B cell (primary cell): ENCODE measurements around the gene ADORA2A. TPM values are rescaled to one million over a fixed set of nuclear protein-coding genes. Genes with fewer than 3 reads are reported as not detected.

ENCODE experiments used
- ATAC-seq: fragments of 200-7000 bp; cut with Tn5 transposase; one replicate; pipeline ENCODE4 v1.10.0; 2021; ENCODE audit warnings: low read depth, mild to moderate bottlenecking, moderate number of reproducible peaks, moderate library complexity
- CTCF ChIA-PET: fragments of 350-600 bp; sonication (Branson Sonifier 250); formaldehyde crosslinking; loops from one replicate; lab custom pipeline; 2021; ENCODE audit warnings: antibody characterized with exemption, inconsistent platforms; lab: Charles Lee
- POLR2A ChIA-PET: fragments of 350-600 bp; sonication (Branson Sonifier 250); formaldehyde crosslinking; loops from one replicate; lab custom pipeline; 2021; ENCODE audit warnings: antibody characterized with exemption; lab: Charles Lee
- DNase-seq: peaks from one replicate; pipeline ENCODE4 v3.0.0; 2013
- H2AFZ ChIP-seq: 2 replicates; pipeline ENCODE4 v1.6.1; 2012; ENCODE audit warnings: mild to moderate bottlenecking, low read depth, low read length; ENCODE audit not compliant: insufficient read depth, poor library complexity, severe bottlenecking
- H3K27ac ChIP-seq, 2 donors: 1 replicate in 1 of 2; 2 replicates in 1 of 2; pipeline ENCODE4 v1.5.1; 2012 to 2013; ENCODE audit warnings: low read length in 2 of 2, mild to moderate bottlenecking in 2 of 2, moderate library complexity in 1 of 2
- H3K27me3 ChIP-seq, 4 experiments: fragments of 200-600 bp in 1 of 4; sonication (generic) in 1 of 4; replicated peaks in 1 of 4; 1 replicate in 2 of 4; 2 replicates in 2 of 4; pipeline versions ENCODE4 v1.6.1 to v1.7.0; 2013 to 2016; ENCODE audit warnings: low read length in 3 of 4, mild to moderate bottlenecking in 2 of 4, mixed read lengths in 1 of 4, moderate library complexity in 1 of 4; ENCODE audit not compliant: insufficient read depth in 4 of 4, control insufficient read depth in 3 of 4; ENCODE audit errors: control extremely low read depth in 1 of 4
- H3K36me3 ChIP-seq, 2 experiments: replicated peaks in 1 of 2; 1 replicate in 1 of 2; 2 replicates in 1 of 2; pipeline versions ENCODE4 v1.6.1 to v1.7.1; 2013; ENCODE audit warnings: low read length in 1 of 2; ENCODE audit not compliant: insufficient read depth in 2 of 2, control insufficient read depth in 1 of 2; ENCODE audit errors: control extremely low read depth in 1 of 2, extremely low read depth in 1 of 2
- H3K4me1 ChIP-seq, 2 donors: fragments of 200-600 bp in 1 of 2; sonication (generic) in 1 of 2; 1 replicate in 1 of 2; 2 replicates in 1 of 2; pipeline versions ENCODE4 v1.5.1 to v1.6.1; 2013 to 2017; ENCODE audit warnings: low read length in 2 of 2; ENCODE audit not compliant: control insufficient read depth in 2 of 2, insufficient read depth in 2 of 2
- H3K4me2 ChIP-seq: replicated peaks from 2 replicates; pipeline ENCODE3; 2012; ENCODE audit warnings: mild to moderate bottlenecking, low read depth, low read length; ENCODE audit not compliant: poor library complexity, severe bottlenecking
- H3K4me3 ChIP-seq, 5 experiments: fragments of 200-600 bp in 1 of 5; sonication (generic) in 1 of 5; 1 replicate in 3 of 5; 2 replicates in 2 of 5; pipeline versions ENCODE4 v1.5.1 to v1.7.0; 2011 to 2016; ENCODE audit warnings: low read length in 4 of 5, mild to moderate bottlenecking in 4 of 5, low read depth in 2 of 5, control low read depth in 1 of 5, moderate library complexity in 1 of 5; ENCODE audit not compliant: insufficient read depth in 1 of 5; ENCODE audit errors: control extremely low read depth in 1 of 5, extremely low read depth in 1 of 5
- H3K79me2 ChIP-seq: fragments of 200-600 bp; sonication (generic); one replicate; pipeline ENCODE4 v1.6.0; 2016; ENCODE audit warnings: low read length; ENCODE audit not compliant: control insufficient read depth, insufficient read depth
- H3K9ac ChIP-seq: fragments of 200-600 bp; sonication (generic); 2 replicates; pipeline ENCODE4 v1.6.1; 2017; ENCODE audit warnings: mild to moderate bottlenecking, low read length, moderate library complexity
- H3K9me3 ChIP-seq, 3 donors: one replicate each; pipeline versions ENCODE4 v1.6.1 to v1.7.1; 2013; ENCODE audit warnings: low read length in 2 of 3; ENCODE audit not compliant: control insufficient read depth in 2 of 3, insufficient read depth in 1 of 3; ENCODE audit errors: control extremely low read depth in 1 of 3
- H4K20me1 ChIP-seq: 2 replicates; pipeline ENCODE4 v1.6.0; 2012; ENCODE audit warnings: mild to moderate bottlenecking, low read length; ENCODE audit not compliant: insufficient read depth, control insufficient read depth, poor library complexity, severe bottlenecking
- H3K27ac Mint-ChIP-seq: one replicate; pipeline ENCODE4 v1.8.0; 2021; ENCODE audit warnings: mixed read lengths
- H3K27me3 Mint-ChIP-seq: one replicate; pipeline ENCODE4 v1.8.0; 2021; ENCODE audit warnings: mixed read lengths
- H3K4me1 Mint-ChIP-seq: one replicate; pipeline ENCODE4 v1.8.0; 2021; ENCODE audit warnings: mixed read lengths
- H3K4me3 Mint-ChIP-seq: one replicate; pipeline ENCODE4 v1.8.0; 2021; ENCODE audit warnings: mixed read lengths
- H3K9me3 Mint-ChIP-seq: one replicate; pipeline ENCODE4 v1.8.0; 2022; ENCODE audit warnings: mixed read lengths; ENCODE audit not compliant: insufficient read depth
- EZH2 ChIP-seq: IDR thresholded peaks from 2 replicates; pipeline ENCODE4 v1.6.1; 2012; ENCODE audit warnings: borderline replicate concordance, low read depth, mild to moderate bottlenecking, moderate library complexity, low read length; ENCODE audit not compliant: insufficient read depth, poor library complexity, severe bottlenecking
- WGBS: methylation state at CpG from one replicate; pipeline ENCODE4 v1.1.5; 2013; ENCODE audit warnings: missing lambda C conversion rate; ENCODE audit not compliant: insufficient coverage; 5-methylcytosine and 5-hydroxymethylcytosine counted together
- intact Hi-C: fragments of 100-400 bp; cut with micrococcal nuclease; formaldehyde crosslinking; loops from one replicate; pipeline ENCODE4 v1.10.0; 2022
- polyA plus RNA-seq: library from polyadenylated mRNA; depleted of rRNA; stranded (reverse); fragments of >200 nt; gene quantifications from 2 replicates; pipeline ENCODE4 v1.2.3, GENCODE V29; 2012
- total RNA-seq, 2 donors: library from RNA; stranded (reverse); fragments of 120-200 nt in 1 of 2; gene quantifications; 1 replicate in 1 of 2; 2 replicates in 1 of 2; pipeline versions ENCODE4 v1.2.3 to v1.2.4, GENCODE V29; 2013 to 2022
- TF ChIP-seq, protein P1 (sequence below): fragments of 200-600 bp; IDR thresholded peaks from one replicate; pipeline ENCODE4 v1.8.0; 2022; ENCODE audit warnings: antibody characterized with exemption, mild to moderate bottlenecking

Gene ADORA2A
- total and polyA plus RNA-seq, 2 donors (not counting 1 experiment from before 2014, with no cell fraction given) = 30.5 to 45.4 TPM

DNA sequence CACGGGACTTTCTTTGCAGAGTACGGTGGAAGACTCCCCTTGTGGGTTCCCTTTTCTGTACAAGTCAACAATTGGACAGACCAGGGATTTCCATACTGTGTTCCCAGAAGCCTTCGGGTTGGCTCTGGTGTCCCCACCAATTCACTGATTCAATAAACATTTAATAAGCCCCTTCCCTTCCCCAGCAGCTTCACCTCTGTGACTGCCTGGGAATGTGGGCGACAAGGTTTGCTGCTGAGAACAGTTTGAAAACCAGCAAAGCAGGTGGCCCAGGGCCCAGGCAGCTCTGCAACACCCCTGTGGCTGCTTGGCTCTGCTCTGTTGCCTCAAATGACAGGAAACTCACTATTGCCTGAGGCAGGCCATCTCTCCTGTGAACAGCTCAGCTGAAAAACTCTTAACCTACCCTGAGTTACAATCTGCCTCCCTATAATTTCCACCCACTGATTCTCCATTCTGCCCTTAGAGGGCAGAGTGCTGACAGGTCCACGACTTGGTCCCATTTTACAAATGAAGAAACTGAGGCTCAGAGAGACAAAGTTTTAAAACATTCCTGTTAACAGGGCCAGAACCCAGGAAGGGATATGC is 10.4 kb downstream of the ADORA2A start:
- TF ChIP-seq EZH2 = no peak
- TF ChIP-seq, protein P1, sequence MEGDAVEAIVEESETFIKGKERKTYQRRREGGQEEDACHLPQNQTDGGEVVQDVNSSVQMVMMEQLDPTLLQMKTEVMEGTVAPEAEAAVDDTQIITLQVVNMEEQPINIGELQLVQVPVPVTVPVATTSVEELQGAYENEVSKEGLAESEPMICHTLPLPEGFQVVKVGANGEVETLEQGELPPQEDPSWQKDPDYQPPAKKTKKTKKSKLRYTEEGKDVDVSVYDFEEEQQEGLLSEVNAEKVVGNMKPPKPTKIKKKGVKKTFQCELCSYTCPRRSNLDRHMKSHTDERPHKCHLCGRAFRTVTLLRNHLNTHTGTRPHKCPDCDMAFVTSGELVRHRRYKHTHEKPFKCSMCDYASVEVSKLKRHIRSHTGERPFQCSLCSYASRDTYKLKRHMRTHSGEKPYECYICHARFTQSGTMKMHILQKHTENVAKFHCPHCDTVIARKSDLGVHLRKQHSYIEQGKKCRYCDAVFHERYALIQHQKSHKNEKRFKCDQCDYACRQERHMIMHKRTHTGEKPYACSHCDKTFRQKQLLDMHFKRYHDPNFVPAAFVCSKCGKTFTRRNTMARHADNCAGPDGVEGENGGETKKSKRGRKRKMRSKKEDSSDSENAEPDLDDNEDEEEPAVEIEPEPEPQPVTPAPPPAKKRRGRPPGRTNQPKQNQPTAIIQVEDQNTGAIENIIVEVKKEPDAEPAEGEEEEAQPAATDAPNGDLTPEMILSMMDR = peak; percentile 19
- Histone ChIP-seq H3K36me3 (peaks cover 3 to 49% of the 10 kb centered on the region in 2 experiments), H3K27ac (peak overlapping the region; percentile 98 to 99), H3K79me2 (peaks cover 76% of the 10 kb centered on the region), H3K4me1 (peaks cover 66 to 74% of the 10 kb centered on the region in 2 donors), H3K4me2 (peak overlapping the region; percentile 78), H3K27me3 (no peaks in the 10 kb centered on the region), H2AFZ (no peak overlapping the region), H4K20me1 (peaks cover 29% of the 10 kb centered on the region), H3K9ac (peak overlapping the region; percentile 18), H3K9me3 (no peaks in the 10 kb centered on the region), H3K4me3 (peak overlapping the region in 3 of 5 experiments; percentile 8 to 17 (median 8))
- peak overlapping the region; percentile 67 for H3K4me3 Mint-ChIP-seq
- H3K27me3 Mint-ChIP-seq = no peaks in the 10 kb centered on the region
- peak overlapping the region; percentile 96 for H3K27ac Mint-ChIP-seq
- 14% methylated on average over 4 of the region's 5 CpGs for WGBS
- H3K9me3 Mint-ChIP-seq = no peaks in the 10 kb centered on the region
- peak; percentile 29 for ATAC-seq
- ChIA-PET POLR2A (interaction anchor here (4.8 kb wide), 1 partner anchor 11 kb away, joined by 42 read pairs; the partner anchor contains the start of gene ADORA2A), CTCF (interaction anchor here (0.9 to 8.3 kb wide), 12 partner anchors 9 to 77 kb away, joined by 3 to 147 read pairs (median 4); partner anchors contain the start of gene ADORA2A)
- intact Hi-C loops = loop anchor here (1.0 to 10.0 kb wide), 4 partner anchors 11 to 1127 kb away; partner anchors contain the start of genes ADORA2A, DERL3 and GRK3
- peak; percentile 78 for DNase-seq
- H3K4me1 Mint-ChIP-seq = peaks cover 74% of the 10 kb centered on the region

DNA sequence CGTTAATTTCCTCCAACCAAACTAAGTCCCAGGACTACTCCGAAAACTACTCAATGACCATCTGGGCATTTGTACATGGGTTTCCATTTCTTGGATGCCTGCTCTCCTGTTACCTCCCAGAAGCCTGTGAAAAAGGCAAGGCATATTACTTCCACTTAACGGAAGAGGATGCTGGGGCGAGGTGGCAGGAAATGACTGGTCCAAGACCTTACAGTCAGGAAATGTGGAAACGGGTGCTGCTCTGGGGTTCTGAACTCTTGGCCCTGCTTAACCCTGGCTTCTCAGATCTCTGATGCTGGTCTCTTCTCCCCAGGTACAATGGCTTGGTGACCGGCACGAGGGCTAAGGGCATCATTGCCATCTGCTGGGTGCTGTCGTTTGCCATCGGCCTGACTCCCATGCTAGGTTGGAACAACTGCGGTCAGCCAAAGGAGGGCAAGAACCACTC is 12.9 kb downstream of the ADORA2A start:
- Mint-ChIP-seq H3K27me3 (no peaks in the 10 kb centered on the region), H3K4me1 (peaks cover 54% of the 10 kb centered on the region), H3K4me3 (no peak overlapping the region), H3K27ac (peak overlapping the region; percentile 68), H3K9me3 (no peaks in the 10 kb centered on the region)
- H3K27me3 ChIP-seq = no peaks in the 10 kb centered on the region
- 93% methylated on average over 10 of the region's 10 CpGs for WGBS
- H2AFZ ChIP-seq = no peak overlapping the region
- peaks cover 47% of the 10 kb centered on the region for H4K20me1 ChIP-seq
- H3K36me3 ChIP-seq = peaks cover 7 to 56% of the 10 kb centered on the region in 2 experiments
- no peak for ATAC-seq
- intact Hi-C loops = no loop called here
- no peaks in the 10 kb centered on the region for H3K9me3 ChIP-seq
- no peak overlapping the region for H3K9ac ChIP-seq
- H3K4me2 ChIP-seq = no peak overlapping the region
- ChIA-PET CTCF (interaction anchor here (1.5 kb wide), 1 partner anchor 16 kb away, joined by 3 read pairs; no protein-coding TSS in a partner anchor), POLR2A (no interaction called here)
- peak overlapping the region in 1 of 2 donors; percentile 98 for H3K27ac ChIP-seq
- H3K79me2 ChIP-seq = peaks cover 90% of the 10 kb centered on the region
- no peak overlapping the region for H3K4me3 ChIP-seq
- TF ChIP-seq EZH2 = no peak
- TF ChIP-seq, protein P1 = no peak
- DNase-seq = no peak
- peaks cover 42 to 49% of the 10 kb centered on the region in 2 donors for H3K4me1 ChIP-seq
